HG03135 (cell line): ENCODE data around the gene CD1D.

Experiments
- ATAC-seq: cut with Tn5 transposase; IDR thresholded peaks from one replicate; pipeline ENCODE4 v1.9.1; 2021; ENCODE audit warnings: mild to moderate bottlenecking, moderate library complexity; ENCODE audit not compliant: unreplicated experiment

The CD1D gene

DNA sequence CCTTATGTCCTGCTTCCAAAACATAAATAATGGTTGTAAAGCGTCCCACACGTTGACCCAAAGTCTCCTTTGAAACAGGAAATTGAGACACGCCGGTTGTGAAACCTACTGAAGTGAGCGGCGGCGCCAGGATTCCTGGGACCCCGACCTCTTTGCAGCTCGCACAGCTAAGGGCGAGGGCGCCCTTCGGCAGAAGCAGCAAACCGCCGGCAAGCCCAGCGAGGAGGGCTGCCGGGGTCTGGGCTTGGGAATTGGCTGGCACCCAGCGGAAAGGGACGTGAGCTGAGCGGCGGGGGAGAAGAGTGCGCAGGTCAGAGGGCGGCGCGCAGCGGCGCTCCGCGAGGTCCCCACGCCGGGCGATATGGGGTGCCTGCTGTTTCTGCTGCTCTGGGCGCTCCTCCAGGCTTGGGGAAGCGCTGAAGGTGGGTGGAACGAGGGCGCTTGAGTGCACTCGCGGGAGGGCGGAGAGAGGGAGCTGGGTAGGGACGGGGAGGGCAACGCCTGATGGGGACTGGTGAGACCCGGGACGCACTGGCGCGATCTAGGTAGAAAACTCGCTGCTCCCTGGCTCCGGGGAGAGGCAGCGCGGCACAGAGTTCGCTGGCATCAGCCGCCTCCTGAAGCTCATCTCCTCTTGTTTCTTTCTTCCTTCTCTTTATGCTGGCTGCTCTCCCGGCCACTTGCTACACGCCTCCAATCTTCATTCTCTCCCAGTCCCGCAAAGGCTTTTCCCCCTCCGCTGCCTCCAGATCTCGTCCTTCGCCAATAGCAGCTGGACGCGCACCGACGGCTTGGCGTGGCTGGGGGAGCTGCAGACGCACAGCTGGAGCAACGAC, at the start of gene CD1D:
Gene CD1D, plus strand, starts transcription at position 155 of the 836 bp plus-strand sequence. Its CDS starts 207 bp downstream, at position 362.
- no peak for ATAC-seq

DNA sequence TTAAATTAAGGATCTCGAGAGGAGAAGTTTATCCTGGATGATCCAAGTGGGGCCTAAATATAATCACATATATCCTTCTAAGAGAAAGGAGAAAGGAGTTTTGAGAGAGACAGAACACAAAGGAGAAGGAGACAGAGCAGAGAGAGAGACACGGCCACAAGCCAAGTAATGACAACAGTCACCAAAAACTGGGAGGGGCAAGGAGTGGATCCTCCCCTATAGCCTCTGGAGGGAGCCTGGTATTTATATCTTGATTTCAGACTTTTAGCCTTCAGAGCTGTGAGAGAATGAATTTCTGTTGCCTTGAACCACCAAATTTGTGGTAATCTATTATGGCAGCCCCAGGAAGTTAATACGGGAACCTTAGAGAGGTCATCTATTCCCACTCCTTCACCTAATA, 49.5 kb upstream of the CD1D start:
- ATAC-seq: no peak

DNA sequence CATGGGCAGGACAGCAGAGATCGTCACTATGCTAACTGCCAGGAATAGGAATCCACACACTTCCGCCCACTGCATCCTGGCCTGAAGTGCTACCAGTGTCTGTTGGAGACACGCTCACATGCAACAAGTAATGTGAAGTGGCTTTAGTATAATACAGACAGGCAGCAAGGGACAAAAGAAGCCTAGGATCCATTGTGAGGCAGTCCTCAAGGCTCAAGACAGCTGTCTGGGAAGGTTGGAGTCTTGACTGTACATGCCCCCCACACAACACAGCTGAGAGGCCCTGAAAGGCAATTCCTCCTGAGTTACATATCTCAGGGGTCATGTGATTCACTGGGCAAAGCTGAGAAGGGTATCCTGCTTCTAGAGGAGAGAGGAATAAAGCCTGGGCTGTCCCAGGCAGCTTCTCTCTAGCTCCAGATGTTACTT, 39.9 kb upstream of the CD1D start:
- ATAC-seq: no peak

DNA sequence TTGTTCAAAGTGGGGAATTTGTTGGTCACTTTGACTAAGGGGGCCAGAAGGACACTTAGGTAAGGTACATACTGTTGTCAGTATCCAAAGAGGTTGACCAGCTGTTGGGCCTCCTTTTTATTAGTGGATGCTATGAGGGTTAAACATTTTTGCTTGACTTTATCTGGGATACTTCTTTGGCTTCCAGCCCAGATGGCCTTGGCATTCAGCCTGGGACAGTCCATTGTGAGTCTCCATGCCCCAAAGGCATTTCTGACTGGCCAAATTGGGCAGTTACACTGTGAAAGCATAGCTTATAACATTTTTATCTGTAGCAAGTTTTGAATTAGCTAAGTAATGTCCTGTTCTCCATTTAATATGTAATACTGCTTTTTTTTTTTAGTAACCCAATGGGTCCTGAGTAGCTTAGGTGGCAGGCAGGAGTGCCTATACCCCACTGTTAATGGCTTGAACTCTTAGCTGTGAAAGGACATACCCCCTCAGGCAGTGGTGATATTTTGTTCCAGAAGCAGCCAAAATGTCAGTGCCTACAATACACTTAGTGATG, 35.4 kb upstream of the CD1D start:
- ATAC-seq: no peak

DNA sequence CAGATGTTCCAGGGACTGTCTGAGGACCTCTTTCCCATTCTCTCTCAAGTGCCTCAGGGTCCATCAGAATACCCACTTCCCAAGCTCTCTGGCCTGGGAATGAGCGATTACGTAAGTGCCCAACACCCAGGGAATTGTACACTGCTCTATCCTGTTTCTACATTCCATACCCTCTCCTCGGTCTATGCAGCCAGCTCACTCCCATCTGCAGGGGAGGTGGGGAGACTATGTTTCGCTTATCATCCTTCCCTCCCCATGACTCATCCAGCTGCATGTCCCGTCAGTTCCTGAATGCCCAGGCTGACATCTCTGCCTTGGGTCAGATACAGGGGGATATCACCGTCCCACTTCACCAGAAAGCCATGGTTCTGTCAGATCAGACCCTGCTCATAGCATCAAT, 34.5 kb upstream of the CD1D start:
- ATAC-seq: no peak

DNA sequence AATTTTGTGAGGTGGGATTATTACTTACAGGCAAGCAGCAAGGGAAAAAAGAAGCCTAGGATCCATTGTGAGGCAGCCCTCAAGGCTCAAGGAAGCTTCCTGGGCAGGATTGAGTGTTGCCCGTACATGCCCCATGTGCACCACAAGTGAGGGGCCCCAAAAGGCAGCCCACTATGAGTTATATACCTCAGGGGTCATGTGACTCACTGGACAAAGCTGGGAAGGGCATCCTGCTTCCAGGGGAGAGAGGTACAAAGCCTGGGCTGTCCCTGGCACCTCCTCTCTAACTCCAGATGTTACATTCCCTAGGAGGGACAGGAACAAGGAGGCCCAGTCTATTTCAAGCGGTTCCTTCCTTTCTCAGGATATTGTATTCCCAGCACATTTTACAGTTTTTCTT, 34.0 kb upstream of the CD1D start:
- ATAC-seq: no peak

DNA sequence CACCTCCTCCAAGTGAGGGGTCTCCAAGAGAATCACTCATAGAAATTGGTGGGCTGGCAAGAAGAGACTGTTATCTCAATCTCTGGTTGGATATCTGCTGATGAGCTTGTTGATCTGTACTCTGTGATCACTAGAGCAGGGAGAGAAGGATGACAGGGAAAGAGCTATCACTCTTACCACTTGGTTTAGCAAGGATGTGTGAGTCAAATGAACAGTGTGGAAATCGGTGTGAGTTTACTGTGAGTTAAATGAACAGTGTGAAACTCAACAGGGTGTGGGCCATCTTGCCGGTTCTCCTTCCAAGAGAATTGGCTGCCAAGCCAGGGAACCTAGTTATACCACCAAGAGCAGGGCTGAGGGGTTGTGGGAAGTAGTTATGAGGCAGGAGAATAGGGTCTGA, 33.3 kb upstream of the CD1D start:
- ATAC-seq: no peak

DNA sequence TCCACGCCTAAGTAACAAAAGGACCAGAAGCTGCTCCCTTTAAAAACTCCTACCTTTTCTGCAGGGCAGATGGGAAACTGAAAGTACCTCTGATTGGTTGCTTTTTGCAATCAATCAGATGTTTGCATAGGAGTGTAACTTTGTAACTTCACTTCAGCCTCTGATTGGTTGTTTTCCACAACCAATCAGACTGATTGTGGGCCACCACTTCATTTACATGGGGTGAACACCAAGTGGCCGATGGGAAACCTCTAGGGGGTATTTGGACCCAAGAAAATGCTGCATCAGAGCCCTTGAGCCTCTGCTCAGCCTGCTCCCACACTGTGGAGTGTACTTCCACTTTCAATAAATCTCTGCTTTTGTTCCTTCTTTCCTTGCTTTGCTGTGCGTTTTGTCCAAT, 32.8 kb upstream of the CD1D start:
- no peak for ATAC-seq

DNA sequence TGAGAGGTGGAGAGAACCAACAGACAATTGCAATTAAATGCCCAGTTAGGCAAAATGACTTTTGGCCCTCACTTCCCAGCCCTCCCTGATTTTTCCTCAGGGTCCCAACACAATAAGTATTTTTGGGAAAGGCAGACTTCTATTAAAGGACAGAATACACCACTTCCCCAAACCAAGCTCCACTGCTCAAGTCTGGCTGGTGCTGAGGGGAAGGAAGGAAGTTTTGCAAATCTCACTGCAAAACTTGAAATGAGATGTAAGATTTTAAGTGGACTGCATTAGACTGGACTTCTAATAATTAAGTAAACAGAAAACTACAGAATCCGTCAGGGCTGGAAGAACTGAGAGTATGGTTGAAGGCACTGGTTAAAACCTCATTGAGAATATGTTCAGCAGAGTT, 32.2 kb upstream of the CD1D start:
- no peak for ATAC-seq

DNA sequence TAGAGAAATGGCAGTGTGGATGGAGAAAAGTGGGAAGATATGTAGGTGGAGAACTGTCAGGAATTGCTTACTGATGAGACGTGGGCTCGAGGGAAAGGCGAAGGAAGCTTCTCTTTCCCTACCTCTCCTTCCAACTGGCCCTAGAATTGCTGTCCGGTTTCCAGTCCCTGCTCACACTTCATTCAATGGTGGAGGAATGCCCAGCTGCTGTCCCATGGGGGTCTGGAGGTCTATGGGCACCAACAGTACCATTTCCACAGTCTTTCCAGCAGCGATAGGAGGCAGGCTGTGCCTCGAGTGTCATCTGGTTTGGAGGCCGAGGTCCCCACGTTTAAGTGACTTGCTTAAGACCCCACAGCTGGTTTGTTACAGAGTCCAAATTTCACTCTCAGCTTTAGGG, 31.5 kb upstream of the CD1D start:
- ATAC-seq: no peak

DNA sequence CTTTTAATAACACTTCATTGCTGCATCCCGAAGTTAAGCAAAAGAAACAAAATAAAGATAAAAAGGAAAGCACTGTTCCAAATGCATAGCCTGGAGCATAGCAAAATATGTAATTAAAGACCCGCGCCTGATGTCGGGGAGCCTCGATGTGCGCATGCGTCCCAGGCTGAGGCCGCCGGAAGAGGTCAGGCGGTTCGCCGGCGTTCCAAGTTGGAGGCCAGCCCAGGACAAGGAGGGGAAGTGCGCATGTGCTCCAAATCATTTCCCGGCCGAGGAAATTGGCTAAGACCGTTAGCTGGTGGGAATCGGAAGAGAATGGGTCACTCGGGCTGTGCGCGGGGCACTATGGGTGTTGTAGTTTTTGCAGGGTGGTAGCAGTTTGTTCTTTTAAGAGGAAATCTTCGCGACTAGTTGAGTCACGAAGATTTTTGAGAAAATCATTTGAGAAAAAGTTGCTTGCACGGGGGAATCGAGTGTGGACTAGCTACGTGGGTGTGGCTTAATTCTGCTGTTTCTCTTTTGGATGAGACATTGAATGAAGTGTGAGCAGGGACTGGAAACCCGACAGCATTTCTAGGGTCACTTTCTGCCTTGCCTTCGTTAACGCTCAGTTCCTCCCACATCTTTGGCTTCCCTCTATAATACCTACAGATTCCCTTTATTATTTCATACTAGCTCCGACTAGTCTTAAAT, 31.0 kb upstream of the CD1D start:
- no peak for ATAC-seq

DNA sequence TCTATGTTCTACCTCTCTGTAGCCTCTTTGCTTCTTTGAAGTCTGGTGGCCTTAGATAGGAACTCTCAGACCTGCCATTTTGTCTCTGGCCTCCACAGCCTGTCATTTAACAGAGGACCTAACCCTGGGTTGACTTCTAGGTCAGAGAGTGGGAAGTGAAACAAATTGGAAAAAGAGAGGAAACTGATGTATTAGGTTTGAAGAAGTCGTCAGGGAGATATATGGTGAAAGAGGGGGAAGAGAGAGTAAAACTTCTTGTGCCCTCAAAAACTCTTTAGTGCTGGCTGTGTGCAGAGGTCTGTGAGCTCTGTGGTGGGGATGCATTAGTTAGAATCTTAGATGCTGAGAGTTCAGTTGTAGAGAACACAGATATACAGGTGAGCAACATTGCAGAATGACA, 30.2 kb upstream of the CD1D start:
- ATAC-seq: no peak

DNA sequence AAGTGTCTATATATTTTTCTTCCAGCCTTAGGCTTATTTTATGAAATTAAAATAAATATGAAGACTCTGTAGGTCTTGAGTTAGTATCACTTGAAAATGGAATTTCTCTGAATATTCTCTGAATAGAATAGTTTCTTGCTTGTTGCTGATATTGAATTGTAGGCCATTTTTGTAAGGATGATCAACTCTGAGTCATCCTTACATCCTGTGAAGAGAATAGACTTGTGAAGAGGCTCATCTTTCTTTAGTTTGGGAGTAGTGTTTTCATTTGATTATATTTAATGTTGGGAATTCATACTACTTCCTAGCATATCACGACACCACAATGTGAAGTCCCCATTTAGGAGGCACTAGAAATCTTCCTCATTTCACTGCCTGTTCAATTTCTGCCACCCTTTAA, 27.5 kb upstream of the CD1D start:
- no peak for ATAC-seq

DNA sequence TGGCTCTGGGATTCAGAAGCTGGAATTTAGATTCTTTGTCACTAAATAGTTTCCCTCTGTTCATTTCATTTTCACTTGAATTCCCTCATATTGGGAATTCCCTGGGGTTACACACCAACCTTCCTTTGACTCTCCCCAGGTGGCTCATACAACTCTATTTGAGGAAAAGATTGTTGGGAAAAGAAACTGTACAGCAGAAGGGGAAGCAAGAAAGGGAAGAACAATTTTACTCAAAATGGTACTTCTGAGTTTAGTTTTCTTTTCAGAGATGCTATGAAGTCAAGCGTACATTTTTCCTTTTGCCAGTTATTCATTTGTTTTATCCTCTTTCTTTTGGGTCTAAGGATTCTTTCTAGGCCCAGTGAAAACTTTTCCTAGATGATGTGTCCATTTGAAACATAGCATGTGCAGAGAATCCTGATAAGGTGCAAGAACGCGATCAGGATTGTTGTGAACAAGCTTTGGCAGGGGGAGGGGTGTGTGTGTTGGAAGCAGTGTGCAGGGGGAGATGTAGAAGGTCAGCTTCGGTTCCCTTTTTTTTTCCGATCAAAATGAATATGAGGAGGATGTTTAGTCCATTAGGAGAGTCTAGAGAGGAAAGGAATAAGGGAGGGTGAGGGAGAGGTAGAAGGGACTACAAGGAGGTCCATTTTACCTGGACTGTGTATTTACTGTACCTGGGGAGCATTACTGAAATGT, 26.8 kb upstream of the CD1D start:
- no peak for ATAC-seq

DNA sequence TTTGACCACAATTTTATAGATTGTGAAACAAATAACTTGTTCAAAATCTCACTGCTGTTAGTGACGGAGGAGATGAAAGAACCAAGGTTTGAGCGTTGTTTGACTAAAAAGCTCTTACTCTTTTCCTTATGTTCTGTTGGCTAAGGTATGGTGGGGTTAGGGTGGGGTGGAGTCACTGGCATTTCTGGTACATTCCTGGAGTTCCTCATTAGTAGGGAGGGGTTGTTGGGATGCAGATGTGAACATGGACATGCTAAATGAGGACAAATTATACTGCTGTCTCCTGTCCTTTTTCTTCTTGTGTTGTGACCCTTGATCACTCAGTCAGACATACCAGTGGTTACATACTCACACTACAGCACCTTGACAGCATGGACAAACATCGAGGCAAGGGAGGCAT, 26.2 kb upstream of the CD1D start:
- ATAC-seq: no peak

DNA sequence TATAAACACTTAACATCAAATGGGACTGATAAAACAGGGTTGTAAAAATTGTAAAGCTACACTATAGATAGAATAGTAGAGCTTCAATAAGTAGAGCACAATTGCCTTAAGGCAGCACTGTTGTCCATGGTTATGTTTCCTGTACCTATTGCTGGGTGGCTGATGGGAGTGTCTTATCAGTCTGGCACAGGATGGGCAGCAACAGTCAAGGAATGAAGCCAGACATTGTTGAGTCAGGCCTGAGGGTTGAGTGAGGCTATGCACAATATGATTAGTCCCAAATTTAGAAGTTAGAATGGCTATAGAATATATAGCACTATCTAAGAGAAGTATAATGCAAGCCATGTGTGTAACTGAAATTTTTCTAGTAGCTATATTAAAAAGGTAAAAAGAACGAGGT, 25.0 kb upstream of the CD1D start:
- no peak for ATAC-seq

DNA sequence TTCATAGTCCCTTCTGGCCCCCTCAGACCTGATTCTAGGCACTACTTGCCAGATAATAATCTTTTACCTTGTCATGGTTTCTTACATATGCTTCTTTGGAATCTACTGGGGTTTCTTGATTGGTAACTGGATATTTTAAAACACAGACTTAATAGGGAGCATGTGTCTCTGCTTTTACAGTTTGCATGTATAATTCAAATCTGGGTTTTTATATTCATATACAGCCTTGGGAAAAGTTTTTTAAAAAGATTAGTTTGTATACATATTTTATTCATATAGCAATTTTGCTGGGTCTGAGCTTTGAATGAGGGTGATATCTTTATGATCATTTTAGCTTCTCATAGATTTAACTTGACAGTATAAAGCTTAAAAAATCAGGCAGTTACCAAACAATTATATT, 21.1 kb upstream of the CD1D start:
- no peak for ATAC-seq

DNA sequence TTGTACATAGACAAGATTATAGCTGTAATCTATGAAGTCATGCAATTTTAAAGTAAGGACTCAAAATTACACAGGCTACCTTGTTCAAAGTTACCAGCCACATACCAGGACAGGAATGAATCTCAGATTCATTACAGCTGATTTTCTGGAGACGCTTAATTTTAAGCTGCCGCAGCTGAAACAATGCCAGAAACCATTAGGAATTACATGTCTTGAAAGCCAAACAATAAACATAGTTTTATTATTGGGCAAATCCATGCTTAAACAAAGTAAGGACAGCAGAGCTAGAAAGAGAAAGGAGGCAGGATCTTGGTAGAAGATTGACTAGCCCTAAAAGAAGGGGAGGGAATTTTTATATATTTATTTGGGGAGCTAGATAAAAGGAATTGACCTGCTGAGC, 19.2 kb upstream of the CD1D start:
- ATAC-seq: no peak

DNA sequence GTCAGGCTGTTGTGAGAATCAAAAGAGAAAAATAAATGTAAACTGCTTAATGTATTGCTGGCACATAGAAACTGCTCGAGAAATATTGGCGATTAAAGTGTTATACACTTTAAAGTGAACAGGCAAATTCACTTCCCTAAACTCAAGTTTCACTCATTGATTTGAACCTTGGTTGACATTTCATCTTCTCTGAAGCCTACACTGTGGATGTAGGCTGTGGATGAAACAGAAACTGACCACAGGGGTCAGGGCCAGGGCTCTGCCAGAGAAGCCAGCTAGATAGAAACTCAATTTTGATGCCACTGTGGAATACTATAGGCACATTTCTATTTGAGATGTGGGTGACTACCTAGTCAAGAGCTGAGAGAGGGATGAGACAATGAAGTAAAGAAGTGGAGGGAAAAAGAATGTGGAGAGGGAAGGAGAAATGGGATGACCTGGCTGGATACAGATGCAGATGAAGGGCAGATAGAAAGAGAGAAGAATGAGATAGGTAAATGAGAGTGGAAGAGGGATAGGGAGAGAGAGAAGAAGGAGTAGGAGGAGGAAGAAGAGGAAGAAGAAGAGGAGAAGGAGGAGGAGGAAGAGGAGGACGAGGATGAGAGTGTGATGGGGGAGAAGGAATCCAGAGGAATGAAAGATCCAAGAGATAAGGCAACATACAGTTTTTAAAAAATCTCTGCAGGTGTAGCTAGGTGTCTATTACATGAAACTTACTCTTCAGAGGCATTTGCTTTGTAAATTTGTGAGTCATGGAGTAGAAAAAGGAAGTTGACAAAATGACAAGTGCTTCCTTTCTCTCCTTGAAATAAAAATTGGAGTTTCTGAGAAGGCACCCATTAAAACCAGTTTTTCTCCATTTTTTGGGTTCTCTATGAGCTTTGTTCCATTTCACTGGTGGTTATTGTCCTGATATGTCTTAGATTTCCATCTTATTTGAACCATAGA, 17.4 kb upstream of the CD1D start:
- peak; percentile 99 for ATAC-seq

DNA sequence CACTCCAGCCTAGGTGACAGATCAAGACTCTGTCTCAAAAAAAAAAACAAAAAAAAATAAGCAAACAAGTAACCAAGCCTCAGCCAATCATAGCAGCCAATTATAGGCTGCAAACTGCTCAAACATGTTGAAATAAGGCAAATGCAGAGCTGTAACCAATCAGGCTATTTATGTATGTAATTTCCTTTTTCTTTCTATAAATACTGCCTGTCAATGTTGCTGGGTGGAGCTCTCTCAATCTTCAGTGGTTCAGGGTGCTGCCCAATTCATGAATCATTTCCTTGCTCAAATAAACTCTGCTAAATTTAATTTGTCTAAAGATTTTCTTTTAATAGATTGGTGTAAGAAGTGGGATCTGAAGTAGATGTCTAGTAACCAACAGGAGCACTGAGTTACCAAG, 11.6 kb upstream of the CD1D start:
- no peak for ATAC-seq
